ENCODE measurements around the gene XYLB. TPM values are rescaled to one million over a fixed set of nuclear protein-coding genes. Genes with fewer than 3 reads are reported as not detected.
A peak's percentile ranks its signal among the peaks of the same experiment; 100 is the strongest.

Gene XYLB
- total RNA-seq, 3 donors from 2014 or later = 9.7 to 27.7 (median 16.3) TPM

DNA sequence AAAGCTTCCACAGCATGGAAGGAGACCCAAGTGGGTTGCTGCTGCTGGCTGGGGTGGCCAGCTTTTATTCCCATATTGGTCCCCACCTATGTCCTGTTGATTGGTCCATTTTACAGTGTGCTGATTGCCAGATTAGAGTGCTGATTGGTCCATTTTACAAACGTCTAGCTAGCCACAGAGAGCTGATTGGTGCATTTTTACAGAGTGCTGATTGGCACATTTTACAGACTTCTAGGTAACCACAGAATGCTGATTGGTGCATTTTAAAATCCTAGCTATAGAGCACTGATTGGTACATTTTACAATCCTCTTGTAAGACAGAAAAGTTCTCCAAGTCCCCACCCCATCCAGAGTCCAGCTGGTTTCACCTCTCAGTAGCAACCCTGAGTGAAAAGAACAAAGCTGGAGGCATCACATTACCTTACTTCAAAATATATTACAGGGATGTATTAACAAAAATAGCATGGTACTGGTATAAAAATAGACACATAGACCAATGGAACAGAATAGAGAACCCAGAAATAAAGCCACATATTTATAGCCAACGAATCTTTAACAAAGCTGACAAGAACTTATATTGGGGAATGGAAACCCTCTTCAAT is 99.6 kb downstream of the XYLB start:
- H3K36me3 ChIP-seq (ENCODE audit: low read depth) = no peaks in the 10 kb centered on the region
- H3K9me3 ChIP-seq = no peaks in the 10 kb centered on the region
- intact Hi-C loops (cut with DNase I, micrococcal nuclease) = no loop called here
- DNase-seq = no peak
- H3K4me1 ChIP-seq (ENCODE audit: low read depth) = no peaks in the 10 kb centered on the region
- no peak for ATAC-seq
- no peak overlapping the region for H3K4me3 ChIP-seq
- TF ChIP-seq, protein P1, sequence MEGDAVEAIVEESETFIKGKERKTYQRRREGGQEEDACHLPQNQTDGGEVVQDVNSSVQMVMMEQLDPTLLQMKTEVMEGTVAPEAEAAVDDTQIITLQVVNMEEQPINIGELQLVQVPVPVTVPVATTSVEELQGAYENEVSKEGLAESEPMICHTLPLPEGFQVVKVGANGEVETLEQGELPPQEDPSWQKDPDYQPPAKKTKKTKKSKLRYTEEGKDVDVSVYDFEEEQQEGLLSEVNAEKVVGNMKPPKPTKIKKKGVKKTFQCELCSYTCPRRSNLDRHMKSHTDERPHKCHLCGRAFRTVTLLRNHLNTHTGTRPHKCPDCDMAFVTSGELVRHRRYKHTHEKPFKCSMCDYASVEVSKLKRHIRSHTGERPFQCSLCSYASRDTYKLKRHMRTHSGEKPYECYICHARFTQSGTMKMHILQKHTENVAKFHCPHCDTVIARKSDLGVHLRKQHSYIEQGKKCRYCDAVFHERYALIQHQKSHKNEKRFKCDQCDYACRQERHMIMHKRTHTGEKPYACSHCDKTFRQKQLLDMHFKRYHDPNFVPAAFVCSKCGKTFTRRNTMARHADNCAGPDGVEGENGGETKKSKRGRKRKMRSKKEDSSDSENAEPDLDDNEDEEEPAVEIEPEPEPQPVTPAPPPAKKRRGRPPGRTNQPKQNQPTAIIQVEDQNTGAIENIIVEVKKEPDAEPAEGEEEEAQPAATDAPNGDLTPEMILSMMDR (IDR thresholded peaks at IDR 0.05) = no peak

DNA sequence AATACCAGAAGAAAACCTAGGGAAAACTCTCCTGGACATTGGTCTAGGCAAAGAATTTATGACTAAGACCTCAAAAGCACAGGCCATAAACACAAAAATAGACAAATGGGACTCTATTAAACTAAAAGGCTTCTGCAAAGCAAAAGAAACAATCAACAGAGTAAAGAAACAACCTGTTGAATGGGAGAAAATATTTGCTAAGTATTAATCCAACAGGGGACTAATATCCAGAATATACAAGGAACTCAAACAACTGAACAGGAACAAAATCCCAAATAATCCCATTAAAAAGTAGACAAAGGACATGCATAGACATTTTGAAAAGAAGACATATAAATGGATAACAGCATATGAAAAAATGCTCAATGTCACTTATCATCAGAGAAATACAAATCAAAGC is 100.2 kb downstream of the XYLB start:
- H3K4me1 ChIP-seq (ENCODE audit: low read depth) = no peaks in the 10 kb centered on the region
- no peak for ATAC-seq
- H3K9me3 ChIP-seq = no peaks in the 10 kb centered on the region
- no peak overlapping the region for H3K4me3 ChIP-seq
- TF ChIP-seq, protein P1 (IDR thresholded peaks at IDR 0.05) = no peak
- H3K36me3 ChIP-seq (ENCODE audit: low read depth) = no peaks in the 10 kb centered on the region
- intact Hi-C loops (cut with DNase I, micrococcal nuclease) = no loop called here
- DNase-seq = no peak

DNA sequence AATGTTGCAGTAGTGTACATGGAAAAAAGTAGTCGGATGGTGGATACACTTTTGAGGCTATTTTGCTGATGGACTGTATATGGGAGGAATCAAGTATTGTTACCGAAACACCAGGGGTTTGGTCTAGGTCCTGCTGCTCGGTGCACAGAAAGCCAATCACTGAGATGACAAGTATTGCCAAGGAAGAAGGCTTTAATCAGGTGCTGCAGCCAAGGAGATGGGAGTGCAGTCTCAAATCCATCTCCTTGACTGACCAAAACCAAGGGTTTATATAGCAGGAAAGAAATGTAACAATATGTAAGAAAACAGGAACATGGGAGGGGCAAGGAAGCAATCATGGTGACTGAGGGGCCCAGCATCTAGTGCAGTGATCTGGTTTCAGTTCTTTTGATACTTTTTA is 104.3 kb downstream of the XYLB start:
- intact Hi-C loops (cut with DNase I, micrococcal nuclease) = no loop called here
- TF ChIP-seq, protein P1 (IDR thresholded peaks at IDR 0.05) = no peak
- H3K4me1 ChIP-seq (ENCODE audit: low read depth) = peaks cover 10% of the 10 kb centered on the region
- ATAC-seq = no peak
- no peaks in the 10 kb centered on the region for H3K36me3 ChIP-seq (ENCODE audit: low read depth)
- H3K9me3 ChIP-seq = no peaks in the 10 kb centered on the region
- H3K4me3 ChIP-seq = no peak overlapping the region
- no peak for DNase-seq

DNA sequence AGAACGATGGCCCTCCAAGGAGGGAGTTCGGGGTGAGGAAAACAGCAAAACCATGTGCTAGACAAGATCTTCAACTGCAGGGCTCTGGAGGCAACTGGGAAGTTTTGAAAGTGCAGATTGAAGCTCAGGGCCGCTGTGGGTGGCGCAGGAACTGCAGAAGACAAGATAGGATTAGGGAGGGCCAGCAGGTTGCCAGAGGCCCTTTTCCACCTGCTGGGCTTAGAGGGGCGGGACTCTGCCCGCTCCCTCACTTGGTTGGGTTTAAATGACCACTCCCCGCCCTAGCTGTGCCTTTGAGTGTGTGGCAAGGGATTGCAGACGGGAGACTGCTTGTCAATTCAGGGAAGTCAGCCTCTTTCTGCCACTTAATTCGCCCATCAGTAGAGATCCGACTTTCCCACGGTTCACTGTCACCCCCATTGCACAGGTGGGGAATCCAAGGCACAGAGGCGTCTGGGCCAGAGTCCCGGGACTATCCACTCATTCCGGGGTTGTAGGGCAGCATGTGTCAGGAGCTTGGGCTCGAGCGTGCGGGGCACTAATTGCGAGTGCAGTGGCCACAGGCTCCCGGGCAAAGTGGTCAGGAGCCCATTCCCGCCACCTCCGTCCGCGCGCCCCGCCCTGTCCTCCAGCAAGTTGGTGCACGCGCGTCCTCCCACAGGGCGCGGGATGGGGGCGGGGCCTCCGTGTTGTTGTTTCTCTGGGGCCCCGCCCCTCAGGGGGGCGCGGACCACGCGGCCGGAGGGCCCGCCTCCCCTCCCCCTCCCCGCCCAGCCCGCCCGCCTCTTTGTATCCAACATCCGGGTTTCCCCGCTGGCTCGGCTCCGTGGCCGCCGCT is 106.7 kb downstream of the XYLB start, which contains the start of gene ACVR2B:
TSS of gene ACVR2B (plus strand) at position 816 of the 838 bp plus-strand sequence. CDS start 433 bp downstream, outside the sequence.
- Histone ChIP-seq H3K36me3 (ENCODE audit: low read depth) (no peaks in the 10 kb centered on the region), H3K4me3 (peak within 1 kb of the TSS; percentile 55), H3K4me1 (ENCODE audit: low read depth) (peaks cover 25% of the 10 kb centered on the region), H3K9me3 (no peaks in the 10 kb centered on the region)
- ATAC-seq (peak; percentile 69), DNase-seq (peak; percentile 91 to 96 (median 93))
- TF ChIP-seq, protein P1 (IDR thresholded peaks at IDR 0.05) = no peak
- intact Hi-C loops (cut with DNase I, micrococcal nuclease) = no loop called here

DNA sequence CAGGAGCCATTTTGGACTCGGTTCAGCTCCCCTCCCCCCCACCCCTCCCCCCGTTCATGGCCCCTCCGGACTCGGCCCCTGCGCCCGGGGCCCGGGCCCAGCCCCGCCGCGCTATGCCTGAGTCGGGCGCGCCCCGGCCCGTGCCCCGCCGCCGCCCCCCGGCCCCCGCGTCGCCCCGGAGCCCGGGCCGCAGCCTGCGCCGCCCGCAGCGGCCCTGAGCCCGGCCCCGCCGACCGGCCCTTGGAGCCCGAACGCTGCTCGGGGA is 107.3 kb downstream of the XYLB start:
- ATAC-seq = no peak
- DNase-seq = no peak
- peak overlapping the region; percentile 55 for H3K4me3 ChIP-seq
- H3K9me3 ChIP-seq = no peaks in the 10 kb centered on the region
- H3K4me1 ChIP-seq (ENCODE audit: low read depth) = peaks cover 25% of the 10 kb centered on the region
- TF ChIP-seq, protein P1 (IDR thresholded peaks at IDR 0.05) = no peak
- no peaks in the 10 kb centered on the region for H3K36me3 ChIP-seq (ENCODE audit: low read depth)
- intact Hi-C loops (cut with DNase I, micrococcal nuclease) = no loop called here

All from mucosa of descending colon (tissue), 3 donors.